GM23338 (cell line): ENCODE results near the gene NLRC5. TPM values are rescaled to one million over a fixed set of nuclear protein-coding genes. Genes with fewer than 3 reads are reported as not detected.

Source experiments
- ATAC-seq: fragments of 200-7000 bp; cut with Tn5 transposase; 3 replicates; pipeline ENCODE4 v1.9.1; 2020
- DNase-seq: peaks from one replicate; pipeline ENCODE4 v3.0.0-alpha.2; 2015; ENCODE audit warnings: low spot score
- H2AFZ ChIP-seq: fragments of 200-600 bp; sonication (generic); 2 replicates; pipeline ENCODE4 v1.8.0; 2016; ENCODE audit warnings: antibody characterized with exemption, mild to moderate bottlenecking, moderate library complexity
- H3F3A ChIP-seq: fragments of 200-600 bp; sonication (generic); replicated peaks from 2 replicates; pipeline ENCODE4 v1.8.0; 2017; ENCODE audit warnings: antibody characterized with exemption, mixed run types, low read depth
- H3K27ac ChIP-seq: fragments of 200-600 bp; sonication (generic); 2 replicates; pipeline ENCODE4 v1.6.1; 2016; ENCODE audit warnings: low read depth
- H3K27me3 ChIP-seq: fragments of 200-600 bp; sonication (generic); 2 replicates; pipeline ENCODE4 v1.8.0; 2016; ENCODE audit warnings: mild to moderate bottlenecking, mixed run types, moderate library complexity; ENCODE audit not compliant: insufficient read depth
- H3K36me3 ChIP-seq: fragments of 200-600 bp; sonication (generic); 2 replicates; pipeline ENCODE4 v1.8.0; 2016; ENCODE audit warnings: mild to moderate bottlenecking; ENCODE audit not compliant: insufficient read depth
- H3K4me1 ChIP-seq: fragments of 200-600 bp; sonication (generic); 2 replicates; pipeline ENCODE4 v1.8.0; 2016; ENCODE audit warnings: mild to moderate bottlenecking, moderate library complexity; ENCODE audit not compliant: insufficient read depth
- H3K4me2 ChIP-seq: fragments of 200-600 bp; sonication (generic); 2 replicates; pipeline ENCODE4 v1.7.1; 2017; ENCODE audit warnings: mixed run types
- H3K4me3 ChIP-seq: fragments of 200-600 bp; sonication (generic); 2 replicates; pipeline ENCODE4 v1.6.1; 2016; ENCODE audit warnings: mixed run types
- H3K79me2 ChIP-seq: fragments of 200-600 bp; sonication (generic); replicated peaks from 2 replicates; pipeline ENCODE4 v1.8.0; 2017; ENCODE audit warnings: mild to moderate bottlenecking; ENCODE audit not compliant: insufficient read depth
- H3K9me2 ChIP-seq: fragments of 200-600 bp; sonication (generic); 2 replicates; pipeline ENCODE4 v1.8.0; 2017; ENCODE audit not compliant: insufficient read depth
- H4K20me1 ChIP-seq: fragments of 200-600 bp; sonication (generic); replicated peaks from 2 replicates; pipeline ENCODE4 v1.8.0; 2017; ENCODE audit warnings: mild to moderate bottlenecking; ENCODE audit not compliant: insufficient read depth
- H3K27ac Mint-ChIP-seq: 2 replicates; pipeline ENCODE4 v1.8.0; 2020; ENCODE audit warnings: inconsistent platforms, mild to moderate bottlenecking, moderate library complexity, mixed read lengths
- H3K27me3 Mint-ChIP-seq: 3 replicates; pipeline ENCODE4 v1.8.0; 2022; ENCODE audit warnings: low read depth, mild to moderate bottlenecking, moderate library complexity, mixed read lengths, inconsistent platforms; ENCODE audit not compliant: insufficient read depth, poor library complexity
- H3K36me3 Mint-ChIP-seq: 3 replicates; pipeline ENCODE4 v1.8.0; 2021; ENCODE audit warnings: low read depth, mild to moderate bottlenecking, inconsistent platforms, moderate library complexity, mixed read lengths
- H3K4me1 Mint-ChIP-seq: 3 replicates; pipeline ENCODE4 v1.8.0; 2020; ENCODE audit warnings: mild to moderate bottlenecking, inconsistent platforms, mixed read lengths
- H3K4me3 Mint-ChIP-seq: 3 replicates; pipeline ENCODE4 v1.8.0; 2021; ENCODE audit warnings: moderate library complexity, mild to moderate bottlenecking, inconsistent platforms, mixed read lengths
- H3K9me3 Mint-ChIP-seq: 3 replicates; pipeline ENCODE4 v1.8.0; 2020; ENCODE audit warnings: moderate library complexity, mild to moderate bottlenecking, inconsistent platforms, mixed read lengths
- CTCF ChIP-seq, 2 experiments: fragments of 200-600 bp in 1 of 2; sonication (generic) in 1 of 2; conservative IDR thresholded peaks; 2 replicates each; pipeline versions ENCODE4 v1.5.1 to v1.6.1; 2016 to 2017; ENCODE audit warnings: antibody characterized with exemption in 2 of 2, low read depth in 2 of 2, mild to moderate bottlenecking in 2 of 2, moderate library complexity in 1 of 2
- ETS1 ChIP-seq: IDR thresholded peaks from 2 replicates; pipeline ENCODE4 v1.6.1; 2016; ENCODE audit warnings: antibody characterized with exemption
- EZH2 ChIP-seq: fragments of 200-600 bp; sonication (generic); IDR thresholded peaks from one replicate; pipeline ENCODE4 v1.8.0; 2017; ENCODE audit warnings: antibody characterized with exemption, mild to moderate bottlenecking, low read depth; ENCODE audit not compliant: unreplicated experiment
- EZH2phosphoT487 ChIP-seq: fragments of 200-600 bp; sonication (generic); IDR thresholded peaks from one replicate; pipeline ENCODE4 v1.8.1; 2018; ENCODE audit warnings: antibody characterized with exemption; ENCODE audit not compliant: unreplicated experiment
- JUNB ChIP-seq: IDR thresholded peaks from one replicate; pipeline ENCODE4 v1.6.1; 2016; ENCODE audit warnings: antibody characterized with exemption; ENCODE audit not compliant: unreplicated experiment
- NANOG ChIP-seq: IDR thresholded peaks from 2 replicates; pipeline ENCODE4 v1.6.1; 2016; ENCODE audit warnings: antibody characterized with exemption, borderline replicate concordance
- POLR2AphosphoS5 ChIP-seq: IDR thresholded peaks from 2 replicates; pipeline ENCODE4 v1.6.1; 2016; ENCODE audit warnings: antibody characterized with exemption, low read depth
- REST ChIP-seq: IDR thresholded peaks from one replicate; pipeline ENCODE4 v1.6.1; 2018; ENCODE audit warnings: antibody characterized with exemption; ENCODE audit not compliant: unreplicated experiment
- STAT1 ChIP-seq: IDR thresholded peaks from one replicate; pipeline ENCODE4 v1.6.1; 2016; ENCODE audit warnings: antibody characterized with exemption; ENCODE audit not compliant: unreplicated experiment
- ZNF114 ChIP-seq: fragments of 250-450 bp; sonication (Bioruptor Pico); IDR thresholded peaks from 2 replicates; pipeline ENCODE4 v1.5.0; 2020; ENCODE audit warnings: mild to moderate bottlenecking, moderate library complexity
- ZNF331 ChIP-seq: fragments of 250-450 bp; sonication (Bioruptor Pico); IDR thresholded peaks from 2 replicates; pipeline ENCODE4 v1.5.0; 2020; ENCODE audit warnings: low read depth, mild to moderate bottlenecking, moderate library complexity
- ZNF462 ChIP-seq: fragments of 250-450 bp; sonication (Bioruptor Pico); IDR thresholded peaks from 2 replicates; pipeline ENCODE4 v1.5.0; 2020; ENCODE audit warnings: mild to moderate bottlenecking, moderate library complexity
- polyA plus RNA-seq: library from polyadenylated mRNA; unstranded; fragments of >200 nt; fragmentation: Nextera tagmentation; extraction: Ambion mirVana; gene quantifications from 2 replicates; pipeline ENCODE4 v1.2.1, GENCODE V29; 2016
- total RNA-seq: library from RNA; depleted of rRNA; stranded (reverse); fragments of >200 nt; shearing (Covaris generic); gene quantifications from 2 replicates; pipeline ENCODE4 v1.2.3, GENCODE V29; 2014

Gene NLRC5
- total and polyA plus RNA-seq, 2 experiments from 2014 or later: 2.3 to 3.9 TPM

- H2AFZ ChIP-seq: no peak overlapping the region
- H3K79me2 ChIP-seq: no peaks in the 10 kb centered on the region
- ATAC-seq (no peak), DNase-seq (no peak)
- no peaks in the 10 kb centered on the region for H3K36me3 ChIP-seq
- H3K4me2 ChIP-seq: no peak overlapping the region
- no peak overlapping the region for H3K27ac Mint-ChIP-seq
- H4K20me1 ChIP-seq: no peaks in the 10 kb centered on the region
- H3K4me3 Mint-ChIP-seq: no peak overlapping the region
- H3K27ac ChIP-seq: no peak overlapping the region
- H3K4me3 ChIP-seq: no peak overlapping the region
- no peak for TF ChIP-seq POLR2AphosphoS5
- no peak for TF ChIP-seq EZH2phosphoT487
- no peak for TF ChIP-seq STAT1
- TF ChIP-seq JUNB: no peak
- TF ChIP-seq ZNF331 (CRISPR knock-in tag): no peak
- no peak for TF ChIP-seq ETS1
- TF ChIP-seq ZNF114 (CRISPR knock-in tag): no peak
- no peak for TF ChIP-seq REST
- no peak for TF ChIP-seq ZNF462 (CRISPR knock-in tag)
- TF ChIP-seq NANOG: no peak
- TF ChIP-seq EZH2: no peak
- TF ChIP-seq CTCF (conservative IDR thresholded peaks at IDR 0.05; ENCODE audit: low read depth in 2 of 2): no peak
- no peaks in the 10 kb centered on the region; the same call in 1 of the 2 replicates for H3K4me1 ChIP-seq
- no peaks in the 10 kb centered on the region for H3K9me3 Mint-ChIP-seq
- H3F3A ChIP-seq: no peaks in the 10 kb centered on the region
- H3K27me3 Mint-ChIP-seq: peaks cover 20% of the 10 kb centered on the region
- no peaks in the 10 kb centered on the region for H3K9me2 ChIP-seq
- H3K36me3 Mint-ChIP-seq: peaks cover 3% of the 10 kb centered on the region; the same call in 1 of the 3 replicates
- no peaks in the 10 kb centered on the region for H3K27me3 ChIP-seq
- peaks cover 20% of the 10 kb centered on the region for H3K4me1 Mint-ChIP-seq
Measured at GRCh38 chr16:57113042-57113453, 123.7 kb downstream of the NLRC5 start.
